Inflammatory macrophage (primary cell): ENCODE measurements around the gene WDFY4.

Experiments used
- DNase-seq, 2 donors: peaks; one replicate each; pipeline ENCODE4 v3.0.0-alpha.2; 2020 to 2022

WDFY4 gene

DNA sequence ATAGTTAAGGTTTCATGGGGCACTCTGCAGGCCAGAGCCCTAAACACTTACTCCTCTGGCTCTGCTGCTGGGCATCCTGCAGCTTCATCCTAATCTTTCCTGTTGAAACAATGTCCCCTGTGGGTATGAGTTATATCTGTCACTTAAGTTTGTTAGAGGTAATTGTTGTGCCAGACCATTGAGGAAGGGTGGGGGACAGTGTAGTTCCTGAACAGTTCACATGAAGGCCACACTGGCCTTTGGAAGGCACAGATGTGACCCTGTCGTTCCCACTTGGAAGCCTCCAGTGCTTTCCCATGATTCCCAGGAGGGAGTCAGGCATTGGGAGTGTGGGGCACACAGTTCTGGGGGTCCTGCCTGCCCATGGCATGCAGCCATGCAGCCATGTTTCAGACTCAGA is 65.3 kb downstream of the WDFY4 start:
- DNase-seq = no peak

DNA sequence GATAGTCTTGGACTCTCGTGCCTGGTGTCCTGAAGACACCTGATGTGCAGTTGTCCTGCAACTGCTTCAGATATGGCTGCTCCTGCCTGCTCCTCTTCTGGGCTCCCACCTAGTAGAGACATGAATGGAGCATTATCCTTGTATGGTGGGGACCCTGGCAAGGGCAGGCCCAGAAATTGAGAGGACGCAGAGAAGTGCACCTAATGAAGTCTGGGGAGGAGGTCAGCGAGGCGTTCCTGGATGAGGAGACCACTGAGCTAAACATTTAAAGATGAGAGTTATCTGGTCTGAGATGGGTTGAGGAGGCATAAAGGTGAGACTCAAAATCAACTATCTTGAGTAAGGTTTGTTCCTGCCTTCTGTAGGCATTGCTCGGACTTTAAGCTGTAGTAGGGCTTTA is 66.3 kb downstream of the WDFY4 start:
- DNase-seq = no peak

DNA sequence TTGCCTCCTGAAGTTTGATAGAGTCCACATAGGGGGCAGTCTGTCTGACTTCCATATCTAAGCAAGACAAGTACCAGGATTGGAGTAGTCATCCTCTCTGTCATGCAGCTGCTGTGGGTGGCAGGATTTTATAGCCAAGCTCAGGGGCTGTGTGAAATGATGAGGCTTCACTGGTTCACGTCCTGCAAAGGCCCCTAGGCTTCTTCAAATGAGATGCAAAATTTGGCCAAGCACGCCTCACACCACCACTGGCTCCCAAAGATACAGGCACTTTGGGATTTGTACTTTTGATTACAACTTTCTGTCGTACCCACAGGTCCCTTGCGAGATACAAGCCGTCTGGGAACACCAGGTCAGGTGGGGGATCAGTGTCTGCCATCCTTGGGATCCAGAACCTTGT is 67.1 kb downstream of the WDFY4 start:
- no peak for DNase-seq

DNA sequence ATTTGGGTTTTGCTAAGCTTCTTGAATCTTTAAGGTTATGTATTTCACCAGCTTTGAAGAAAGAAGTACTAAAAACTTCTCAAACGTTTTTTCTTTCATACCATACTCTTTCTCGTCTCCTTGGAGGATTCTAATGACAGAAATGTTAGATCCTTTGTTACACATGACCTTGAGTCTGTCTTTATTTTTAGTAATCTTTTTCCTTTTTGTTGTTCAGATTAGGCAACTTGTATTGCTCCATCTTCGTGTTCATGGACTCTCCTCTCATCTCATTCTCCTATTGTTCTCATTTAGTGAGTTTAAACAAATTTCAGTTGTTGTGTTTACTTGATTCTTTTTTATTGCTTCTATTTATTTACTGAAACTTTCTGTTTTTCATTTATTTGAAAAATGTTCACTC is 73.7 kb downstream of the WDFY4 start:
- DNase-seq = peak; percentile 42 to 66

DNA sequence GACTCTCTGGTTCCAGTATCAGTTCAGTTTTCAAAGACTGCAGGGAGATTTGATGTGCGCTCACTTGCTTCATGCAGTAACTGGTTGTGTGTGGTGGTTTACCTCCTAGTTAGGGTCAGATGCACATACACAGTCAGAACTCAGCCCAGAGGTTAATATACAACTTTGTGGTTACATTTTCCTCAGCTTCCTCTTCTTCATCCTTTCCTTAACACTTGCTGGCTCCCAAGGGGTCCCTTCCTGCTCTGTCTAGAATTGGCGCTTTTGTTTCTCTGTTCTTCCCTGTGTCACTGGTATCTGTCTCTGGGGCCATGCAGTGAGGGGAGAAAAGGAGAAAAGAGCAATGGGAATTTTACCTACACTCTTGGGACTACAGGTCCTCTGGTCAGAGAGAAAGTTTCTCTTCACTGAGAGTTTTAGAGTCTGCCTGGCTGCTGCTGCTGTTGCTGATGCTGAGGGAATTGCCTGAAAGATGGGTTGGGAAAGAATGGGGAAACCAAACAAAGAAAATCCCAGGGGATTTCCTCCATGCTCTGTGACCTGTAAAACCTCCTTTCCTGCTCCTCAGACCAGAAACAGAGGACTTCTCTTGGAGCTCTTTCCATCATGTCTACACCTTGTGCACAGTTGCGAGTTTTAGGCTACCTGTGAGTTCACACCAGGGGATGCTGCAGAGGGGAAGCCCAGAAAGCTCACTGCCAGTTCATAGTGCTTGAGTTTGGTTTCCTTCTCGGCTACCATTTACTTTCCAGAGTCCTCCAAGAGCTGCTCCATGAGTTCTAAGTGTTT is 74.6 kb downstream of the WDFY4 start:
- DNase-seq = peak in 1 of 2 donors; percentile 4

DNA sequence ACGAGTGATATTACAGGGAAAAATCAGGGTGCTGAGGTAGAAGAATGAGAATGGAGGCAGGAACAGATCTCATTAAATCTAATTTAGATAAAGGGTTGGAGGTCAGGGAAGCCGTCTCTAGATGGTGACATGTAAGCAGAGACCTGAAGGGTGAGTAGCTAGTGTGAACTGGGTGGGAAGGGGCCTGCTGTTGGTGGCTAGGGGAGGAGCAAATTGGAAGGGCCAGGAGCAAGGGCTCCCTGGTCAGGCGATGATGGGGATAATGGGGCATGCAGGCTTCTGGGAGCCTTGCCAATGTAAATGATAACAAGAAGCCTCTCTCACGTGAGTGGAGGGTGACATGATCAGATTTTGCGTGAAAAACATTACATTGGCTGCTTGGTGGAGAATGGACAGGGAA is 76.3 kb downstream of the WDFY4 start:
- no peak for DNase-seq

DNA sequence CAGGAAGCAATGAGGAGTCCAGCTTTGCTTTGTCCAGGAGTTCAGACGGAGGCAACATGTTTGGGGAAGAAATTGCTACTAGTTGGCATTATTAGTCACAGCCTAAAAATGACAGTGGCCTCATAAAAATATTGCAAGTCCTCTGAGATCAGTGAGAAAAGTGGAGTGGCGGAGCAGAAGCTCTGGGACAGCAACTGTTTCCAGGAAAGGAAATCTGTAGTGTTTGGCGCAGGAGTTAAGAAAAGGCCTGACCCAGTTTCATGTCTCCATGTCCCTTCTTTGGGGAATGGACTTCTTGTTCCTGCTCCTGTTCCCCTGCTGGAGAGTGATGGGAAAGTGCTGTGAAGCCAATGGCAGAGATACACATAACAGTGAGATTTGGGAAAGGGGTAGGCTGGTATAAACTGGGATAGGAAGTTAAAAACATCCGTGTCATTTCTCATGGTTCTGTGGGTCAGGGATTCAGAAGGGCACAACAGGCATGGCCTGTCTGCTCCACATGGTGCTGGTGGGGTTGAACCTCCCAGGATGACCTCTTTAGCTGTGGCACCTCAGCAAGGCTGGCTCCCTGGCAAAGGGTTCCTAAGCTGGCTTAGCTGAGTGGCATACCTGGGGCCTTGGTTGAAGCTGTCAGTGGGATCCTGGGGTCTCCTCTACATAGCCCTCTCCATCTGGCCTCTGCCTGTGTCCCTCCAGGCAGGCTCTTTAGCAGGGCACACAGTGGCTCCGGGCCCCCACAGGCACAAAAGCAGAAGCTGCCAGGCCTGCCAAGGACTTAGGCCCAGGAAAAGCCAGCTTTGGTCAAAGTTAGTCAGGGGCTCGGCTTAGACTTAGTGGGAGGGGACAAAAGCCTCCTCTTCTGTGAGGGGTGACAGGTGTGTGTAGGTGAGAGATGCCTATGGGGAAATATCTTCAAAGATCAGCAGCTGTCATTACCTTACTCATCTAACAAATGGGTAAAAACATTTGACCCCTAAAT is 77.7 kb downstream of the WDFY4 start:
- peak; percentile 72 to 81 for DNase-seq

DNA sequence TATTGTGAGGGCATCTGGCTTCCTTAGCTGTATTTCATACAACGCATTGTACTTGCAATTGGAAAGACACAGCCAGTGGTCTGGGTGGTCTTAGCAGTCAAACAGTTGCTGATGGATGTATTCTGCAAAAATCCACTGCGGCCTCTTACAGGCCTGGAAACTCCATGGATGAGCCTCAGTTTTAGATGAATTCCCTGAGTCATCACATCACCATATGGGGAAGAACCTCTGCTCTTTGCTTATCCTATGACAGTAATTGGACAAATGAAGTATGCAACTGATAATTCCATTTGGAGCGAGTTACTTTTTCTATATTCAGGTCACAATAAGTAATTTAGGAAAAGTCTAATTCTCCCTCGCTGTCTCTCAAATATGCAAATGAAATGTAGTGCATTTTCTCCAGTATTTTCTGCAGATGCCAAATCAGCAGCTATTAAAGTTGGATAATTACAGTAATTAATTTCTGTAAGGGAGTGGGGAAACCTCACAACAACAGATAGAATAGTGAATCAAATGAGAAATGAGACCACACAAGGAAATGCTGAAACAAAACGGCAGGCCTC is 78.8 kb downstream of the WDFY4 start:
- no peak for DNase-seq

DNA sequence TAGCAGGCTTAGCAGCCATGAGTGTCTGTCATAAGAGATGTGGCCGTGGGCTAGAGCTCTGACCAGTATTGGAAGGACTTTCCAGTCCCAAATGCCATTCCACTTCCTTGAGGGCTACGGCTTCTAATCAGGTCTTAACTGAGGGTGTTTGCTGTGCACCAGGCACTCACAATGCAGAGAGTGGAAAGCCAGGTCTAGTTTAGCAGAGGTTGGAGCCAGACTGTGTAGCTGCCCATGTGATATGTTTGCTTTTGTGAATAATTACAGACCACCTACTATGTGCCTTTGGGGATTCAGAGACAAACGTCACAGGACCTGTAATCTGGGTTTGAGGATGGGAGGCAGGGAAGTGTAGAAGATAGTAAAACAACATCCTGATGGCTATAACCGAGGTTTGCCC is 79.8 kb downstream of the WDFY4 start:
- DNase-seq = no peak

DNA sequence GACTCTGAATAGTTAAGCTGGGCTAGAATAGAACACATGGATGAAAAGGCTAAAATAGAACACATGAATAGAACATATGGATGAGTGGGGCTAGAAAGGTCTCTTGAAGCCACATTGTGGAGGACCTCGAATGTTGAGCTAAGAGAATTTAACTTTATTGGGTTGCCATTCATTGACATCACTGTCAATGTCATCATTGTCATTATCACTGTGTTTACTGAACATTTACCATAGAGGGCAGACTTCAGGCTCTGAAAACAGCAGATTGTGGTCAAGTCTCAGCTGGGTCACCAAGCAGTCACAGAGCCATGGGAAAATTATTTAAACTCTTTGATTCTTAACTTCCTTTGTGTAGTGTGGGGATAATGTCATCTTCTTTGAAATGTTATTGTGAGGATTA is 80.4 kb downstream of the WDFY4 start:
- DNase-seq = no peak

DNA sequence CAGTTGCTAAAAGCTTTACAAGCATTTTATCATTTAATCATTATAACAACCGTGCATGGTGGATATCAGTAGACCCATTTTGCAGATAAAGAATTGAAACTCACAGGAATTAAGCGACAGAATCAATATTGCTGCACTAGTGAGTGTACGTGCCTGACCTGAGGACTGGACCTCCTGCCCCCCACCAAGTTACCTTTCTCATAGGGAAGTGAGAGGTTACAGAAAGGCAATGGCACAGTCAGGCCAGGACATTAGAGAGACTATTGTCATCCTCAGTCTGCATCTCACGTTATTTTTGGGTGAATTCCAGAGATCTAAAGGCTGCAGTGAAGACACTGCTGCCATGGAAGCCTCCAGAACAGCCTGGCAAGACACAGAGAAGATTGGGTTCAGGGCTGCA is 80.9 kb downstream of the WDFY4 start:
- no peak for DNase-seq

DNA sequence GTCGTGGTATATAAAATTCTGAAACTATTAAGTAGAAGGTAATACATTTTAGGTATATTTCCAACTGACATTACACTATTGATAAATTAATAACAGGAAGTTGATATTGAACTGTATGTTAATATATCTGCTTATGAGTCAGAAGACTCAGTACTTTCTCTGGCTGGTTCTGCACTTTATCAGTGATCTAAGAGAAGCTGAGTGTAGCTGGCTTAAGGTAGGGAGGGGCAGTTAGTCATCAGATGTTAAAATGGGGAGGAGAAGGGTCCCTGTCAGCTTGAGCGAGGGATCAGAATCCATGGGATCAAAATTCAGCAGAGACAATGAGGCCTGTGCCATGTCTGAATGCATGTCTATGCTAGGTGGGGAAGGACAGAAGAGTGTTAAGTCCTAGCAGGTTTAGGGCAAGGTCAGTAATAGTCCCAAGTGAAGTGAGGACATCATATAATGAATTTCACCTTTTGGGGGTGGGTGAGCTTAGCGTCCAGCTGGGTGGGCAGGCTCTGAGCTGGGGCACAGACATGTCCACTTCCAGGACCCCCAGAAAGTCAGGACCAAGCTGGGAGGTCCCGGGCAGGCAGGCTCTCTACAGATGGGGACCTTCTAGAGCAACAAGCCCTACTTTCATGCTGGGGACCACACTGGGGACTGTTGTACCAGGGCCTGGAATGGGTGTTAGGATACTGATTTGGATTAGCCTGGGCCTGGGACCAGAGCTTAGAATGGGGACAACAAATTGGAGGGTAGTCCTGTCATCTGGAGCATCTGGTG is 82.9 kb downstream of the WDFY4 start:
- no peak for DNase-seq

DNA sequence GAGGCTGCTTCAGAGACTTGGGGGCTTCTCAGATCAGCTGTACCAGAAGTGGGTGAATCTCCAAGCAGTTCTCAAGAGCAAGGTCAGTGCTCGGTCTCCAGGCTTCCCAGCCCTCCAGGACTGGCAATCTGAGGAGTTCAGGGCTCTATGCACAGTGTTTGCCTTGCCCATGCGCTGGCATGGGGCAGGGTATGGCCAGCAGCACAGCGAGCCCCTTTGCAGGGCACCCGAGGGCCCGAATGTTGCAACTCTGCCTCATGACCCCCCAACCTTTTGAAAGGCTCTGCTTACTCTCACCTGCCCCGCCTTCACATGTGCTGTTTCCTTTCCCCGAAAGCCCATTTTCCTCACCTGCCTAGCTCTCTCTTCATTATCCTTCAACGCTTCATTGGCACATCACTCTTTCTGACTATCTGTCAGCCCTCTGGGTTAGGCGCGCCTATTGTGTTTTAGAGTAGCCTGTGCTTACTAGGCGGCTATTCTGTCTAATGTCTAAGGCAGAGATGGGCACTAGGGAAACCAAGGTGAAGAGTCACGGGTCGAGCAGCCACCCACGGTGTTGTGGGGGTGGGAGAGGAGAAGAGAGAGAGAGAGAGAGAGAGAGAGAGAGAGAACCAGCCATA is 83.6 kb downstream of the WDFY4 start:
- no peak for DNase-seq

DNA sequence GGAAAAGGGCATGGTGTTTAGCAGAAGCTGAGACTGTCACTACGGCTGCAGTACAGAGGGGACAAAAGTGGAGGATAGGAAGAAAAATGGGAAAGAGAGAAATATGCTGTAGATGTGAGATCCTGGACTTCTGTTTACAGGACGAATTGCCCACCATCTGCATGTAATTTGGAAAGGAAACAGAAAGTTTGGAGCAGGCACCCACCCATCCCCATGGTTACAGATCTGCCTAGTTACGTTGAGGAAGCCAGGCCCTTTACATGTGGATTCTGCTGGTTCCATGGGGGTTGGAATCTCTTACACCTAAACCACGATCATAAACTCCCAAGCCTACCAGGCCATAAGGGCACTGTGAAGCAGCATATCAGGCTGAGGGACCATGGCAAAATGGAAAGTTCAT is 84.3 kb downstream of the WDFY4 start:
- no peak for DNase-seq

DNA sequence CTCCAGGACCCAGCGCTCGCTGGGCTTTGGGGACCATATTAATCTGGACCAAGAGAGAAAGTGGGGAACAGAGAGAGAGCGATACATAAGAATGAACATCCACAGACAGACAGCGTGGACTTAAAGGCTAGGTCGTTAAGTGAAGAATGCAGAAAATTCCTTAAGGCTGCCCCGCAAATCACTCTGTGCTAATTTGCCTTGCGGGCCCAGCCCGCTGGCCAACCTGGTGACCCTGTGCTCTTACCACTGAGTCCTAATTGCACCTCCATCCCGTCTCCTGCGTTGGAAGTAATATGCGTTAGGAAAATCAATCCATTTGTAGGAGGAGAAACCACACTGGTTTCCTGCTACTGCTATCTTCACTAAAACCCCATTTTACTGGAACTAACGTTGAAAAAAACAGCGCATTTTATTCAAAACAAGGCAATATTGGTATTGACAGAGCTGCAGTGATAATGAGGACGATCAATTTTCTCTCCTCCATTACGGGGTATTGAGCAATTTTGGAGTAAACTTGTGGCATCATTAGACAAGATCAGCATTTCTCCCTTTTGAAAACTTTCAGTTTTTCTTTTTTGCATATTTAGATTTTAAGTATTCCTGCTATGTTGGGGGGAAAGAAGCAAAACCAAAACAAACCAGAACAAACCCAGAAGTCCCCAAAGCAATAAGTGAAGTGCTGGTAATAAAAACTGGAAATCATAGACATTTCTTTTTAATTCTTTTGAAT is 85.2 kb downstream of the WDFY4 start:
- DNase-seq = no peak

DNA sequence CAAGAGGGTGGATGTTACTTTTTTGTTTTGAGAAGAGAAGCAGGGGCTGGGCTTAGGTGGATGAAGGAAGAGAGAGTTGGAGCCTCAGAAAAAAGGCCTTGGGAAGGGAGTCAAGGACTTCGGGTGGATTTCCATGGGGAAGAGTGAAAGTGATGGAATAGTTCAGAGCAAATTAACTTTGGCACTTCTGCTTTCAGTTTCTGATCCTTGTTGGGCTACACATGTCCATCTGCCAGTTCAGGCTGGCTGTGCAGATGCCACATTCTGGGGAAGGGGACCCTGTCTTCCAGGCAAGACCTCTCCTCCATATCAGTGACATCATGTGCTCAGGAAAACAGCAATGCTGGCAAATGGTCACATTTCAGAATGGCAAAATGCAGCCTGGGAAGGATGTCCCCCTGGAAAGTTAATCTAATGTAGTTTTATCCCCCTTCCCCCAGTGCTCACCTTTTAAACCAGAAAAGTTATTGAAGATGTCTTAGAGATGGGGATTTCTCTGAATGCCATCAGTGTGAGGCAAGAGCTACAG is 86.0 kb downstream of the WDFY4 start:
- DNase-seq = no peak

DNA sequence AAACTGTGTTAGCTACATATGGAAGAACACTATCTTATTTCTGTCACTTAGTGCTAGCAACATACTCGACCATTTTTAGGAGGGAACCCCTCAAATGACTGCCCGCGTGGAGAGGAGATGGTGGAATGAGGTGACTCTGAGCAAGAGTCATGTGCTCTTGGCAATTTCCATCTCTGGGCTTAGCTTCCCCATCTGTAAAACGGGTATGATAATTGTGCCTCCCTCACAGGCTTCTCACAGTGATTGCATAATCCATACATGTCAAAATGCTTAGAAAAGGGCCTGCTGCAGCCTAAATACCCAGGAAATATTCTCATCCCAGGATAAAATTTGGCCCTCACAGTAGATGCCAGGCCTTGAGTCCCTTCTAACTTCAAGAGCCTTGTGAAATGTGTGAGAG is 86.6 kb downstream of the WDFY4 start:
- DNase-seq = peak; percentile 62 to 65

DNA sequence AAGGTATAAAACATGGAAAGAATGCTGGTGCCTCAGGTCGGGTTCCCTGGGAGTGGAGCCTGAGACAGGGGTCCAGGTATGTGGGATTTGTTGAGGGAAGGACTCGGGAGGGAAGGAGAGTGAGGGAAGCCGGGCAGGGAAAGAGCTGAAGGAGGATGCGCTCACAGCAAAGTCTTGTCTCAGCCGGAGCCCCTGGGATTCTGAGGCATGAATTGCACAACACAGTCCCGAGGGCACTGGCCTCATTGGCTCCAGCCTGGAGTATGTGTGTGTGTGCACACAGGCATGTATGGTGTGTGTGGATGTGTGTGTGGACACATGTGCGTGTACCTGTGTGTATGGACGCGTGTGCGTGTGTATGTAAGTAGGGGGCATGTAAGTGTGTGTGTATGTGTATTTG is 87.4 kb downstream of the WDFY4 start:
- no peak for DNase-seq

DNA sequence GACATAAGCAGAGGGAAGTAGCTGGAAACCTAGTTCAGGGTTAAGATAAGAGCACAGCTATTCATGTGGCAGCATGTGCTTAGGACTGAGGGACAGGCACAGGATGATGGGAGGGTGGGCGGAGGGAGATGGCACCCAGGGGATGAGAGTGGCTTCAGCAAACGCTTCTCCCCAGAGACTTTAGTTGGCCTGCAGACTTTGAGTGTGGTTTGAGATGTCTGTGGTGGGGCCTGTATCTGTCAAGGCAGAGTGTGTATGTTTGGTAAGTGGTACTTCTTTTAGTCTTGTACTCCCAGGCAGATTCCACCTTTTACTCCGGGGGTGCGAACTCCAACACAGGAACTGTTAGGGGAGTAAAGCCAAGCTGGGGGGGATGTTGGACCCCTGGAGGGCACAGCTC is 88.9 kb downstream of the WDFY4 start:
- no peak for DNase-seq

DNA sequence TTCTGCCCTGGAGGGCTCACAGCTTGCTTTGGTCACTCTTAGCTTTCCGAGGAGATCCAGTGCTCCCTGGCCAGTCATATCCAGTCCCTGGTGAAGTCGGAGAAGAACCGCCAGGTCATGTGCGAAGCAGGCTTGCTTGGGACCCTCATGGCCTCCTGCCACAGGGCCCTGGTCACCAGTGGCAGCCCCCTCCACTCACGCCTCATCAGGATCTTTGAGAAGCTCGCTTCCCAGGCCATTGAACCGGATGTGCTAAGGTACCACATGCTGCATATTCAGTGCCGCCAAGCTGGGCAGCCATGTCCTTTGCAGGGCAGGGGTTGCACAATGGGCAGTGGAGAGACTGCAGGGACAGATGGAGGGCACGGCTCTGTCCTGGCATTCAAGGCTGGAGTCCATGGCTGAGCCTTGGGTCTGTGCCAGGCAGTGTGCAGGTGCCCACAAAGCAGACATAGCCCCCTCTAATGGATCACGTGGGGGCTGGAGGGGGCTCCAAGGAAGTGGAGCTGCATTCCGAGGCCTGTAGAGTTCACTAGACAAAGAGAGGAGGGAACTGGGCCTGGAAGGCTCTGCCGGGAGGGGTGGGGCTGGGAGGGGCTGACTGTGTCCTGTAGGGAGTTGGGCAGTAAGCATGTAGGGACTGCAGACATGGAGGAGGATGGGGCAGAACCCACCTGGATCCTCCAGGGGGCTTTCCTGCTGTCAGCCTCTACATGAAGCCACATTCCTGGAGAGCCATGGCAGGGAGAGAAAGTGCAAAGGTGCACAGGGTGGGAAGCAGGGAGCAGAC is 89.9 kb downstream of the WDFY4 start:
- no peak for DNase-seq

DNA sequence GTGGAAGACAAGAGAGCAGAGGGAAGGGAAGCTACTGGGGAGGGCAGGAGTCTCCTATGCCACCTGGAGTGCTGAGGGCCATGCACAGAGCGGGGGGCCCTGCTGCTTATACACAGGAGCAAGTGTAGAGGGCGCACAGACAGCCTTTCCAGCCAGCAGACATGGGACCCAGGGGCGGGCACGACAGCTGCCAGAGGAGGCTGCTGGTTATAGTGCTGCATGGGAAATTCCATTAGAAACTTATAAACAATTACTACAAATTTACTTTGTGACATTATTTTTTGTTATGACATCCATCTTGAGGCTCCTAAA is 90.5 kb downstream of the WDFY4 start:
- DNase-seq = no peak
